WI38 (cell line): ENCODE results near the gene PKNOX2.

Source experiments
- H3K4me3 ChIP-seq: 2 replicates; pipeline ENCODE4 v1.5.1; 2011; ENCODE audit warnings: low read depth, mild to moderate bottlenecking, control low read depth, low read length
- CTCF ChIP-seq: IDR thresholded peaks from 2 replicates; pipeline ENCODE4 v1.5.1; 2012; ENCODE audit warnings: low read depth, mild to moderate bottlenecking, control low read depth, low read length

PKNOX2 gene

GRCh38 chr11:125173556-125173955 is 9.0 kb downstream of the PKNOX2 start:
- H3K4me3 ChIP-seq = no peak overlapping the region
- TF ChIP-seq CTCF = no peak

GRCh38 chr11:125174057-125174456 is 9.5 kb downstream of the PKNOX2 start:
- no peak for TF ChIP-seq CTCF
- H3K4me3 ChIP-seq = no peak overlapping the region

GRCh38 chr11:125174686-125175085 is 10.1 kb downstream of the PKNOX2 start:
- H3K4me3 ChIP-seq = no peak overlapping the region
- TF ChIP-seq CTCF = no peak

- no peak for TF ChIP-seq CTCF
- no peak overlapping the region for H3K4me3 ChIP-seq
Measured at GRCh38 chr11:125175166-125175565, 10.6 kb downstream of the PKNOX2 start.

- no peak overlapping the region for H3K4me3 ChIP-seq
- no peak for TF ChIP-seq CTCF
Measured at GRCh38 chr11:125175896-125176575, 11.5 kb downstream of the PKNOX2 start.

GRCh38 chr11:125176866-125177265 is 12.3 kb downstream of the PKNOX2 start:
- no peak for TF ChIP-seq CTCF
- H3K4me3 ChIP-seq = no peak overlapping the region

GRCh38 chr11:125177543-125177942 is 13.0 kb downstream of the PKNOX2 start:
- TF ChIP-seq CTCF = no peak
- H3K4me3 ChIP-seq = no peak overlapping the region
